Suppressor macrophage (primary cell): ENCODE measurements around the gene AKR1A1.
"Not testable (repeated sequence)": the region's sequence is repeated elsewhere in the genome, so short reads cannot be mapped to it uniquely, and the experiment has no call there.

Experiments
- DNase-seq, 4 experiments: peaks; one replicate each; pipeline ENCODE4 v3.0.0-alpha.2; 2020 to 2022

The AKR1A1 gene

GRCh38 chr1:45523975-45524374 lies 26.7 kb upstream of the AKR1A1 start:
- DNase-seq: not testable (repeated sequence)

- DNase-seq: no peak
These were observed 24.4 kb upstream of the AKR1A1 start for GRCh38 chr1:45526135-45526644.

- no peak for DNase-seq
These were observed 19.9 kb upstream of the AKR1A1 start for GRCh38 chr1:45530632-45531135.

- DNase-seq: peak in 2 of 4 experiments; percentile 64 to 68
These were observed 18.8 kb upstream of the AKR1A1 start for GRCh38 chr1:45531873-45532272.

GRCh38 chr1:45535988-45536766 lies 14.4 kb upstream of the AKR1A1 start:
- DNase-seq: no peak

- no peak for DNase-seq
These were observed 13.7 kb upstream of the AKR1A1 start for GRCh38 chr1:45536886-45537285.

- peak in 3 of 4 experiments; percentile 34 to 49 (median 43) for DNase-seq
These were observed 9.4 kb upstream of the AKR1A1 start for GRCh38 chr1:45541193-45541592.

- peak; percentile 81 to 92 (median 91) for DNase-seq
These were observed 8.0 kb upstream of the AKR1A1 start for GRCh38 chr1:45542591-45542990.

- DNase-seq: peak; percentile 91 to 96 (median 95)
These were observed 6.8 kb upstream of the AKR1A1 start for GRCh38 chr1:45543581-45544417.

GRCh38 chr1:45544530-45544929 lies 6.1 kb upstream of the AKR1A1 start:
- peak; percentile 30 to 45 (median 36) for DNase-seq

GRCh38 chr1:45545019-45545493 lies 5.6 kb upstream of the AKR1A1 start:
- DNase-seq: peak; percentile 28 to 58 (median 48)

GRCh38 chr1:45545553-45546310 lies 4.9 kb upstream of the AKR1A1 start:
- DNase-seq: peak in 1 of 4 experiments; percentile 14

- no peak for DNase-seq
These were observed 1.1 kb downstream of the AKR1A1 start for GRCh38 chr1:45551684-45552083.

GRCh38 chr1:45552331-45552730 lies 1.7 kb downstream of the AKR1A1 start:
- DNase-seq: no peak

- DNase-seq: no peak
These were observed 3.6 kb downstream of the AKR1A1 start for GRCh38 chr1:45554198-45554597.

- no peak for DNase-seq
These were observed 6.9 kb downstream of the AKR1A1 start for GRCh38 chr1:45557422-45557944.

GRCh38 chr1:45563843-45564242 lies 13.2 kb downstream of the AKR1A1 start:
- DNase-seq: no peak

- DNase-seq: peak; percentile 67 to 82 (median 77)
These were observed 16.1 kb downstream of the AKR1A1 start for GRCh38 chr1:45566722-45567121.

- DNase-seq: no peak
These were observed 17.3 kb downstream of the AKR1A1 start for GRCh38 chr1:45567911-45568310.

- no peak for DNase-seq
These were observed 17.8 kb downstream of the AKR1A1 start for GRCh38 chr1:45568421-45568820.

- no peak for DNase-seq
These were observed 18.9 kb downstream of the AKR1A1 start for GRCh38 chr1:45569571-45569961.
